GM18499 (cell line): Measurements from ENCODE around the gene DNAJC12.
"Not testable (repeated sequence)": the region's sequence is repeated elsewhere in the genome, so short reads cannot be mapped to it uniquely, and the experiment has no call there.

Experiments
- ATAC-seq: cut with Tn5 transposase; IDR thresholded peaks from one replicate; pipeline ENCODE4 v1.9.1; 2021; ENCODE audit warnings: moderate number of reproducible peaks; ENCODE audit not compliant: insufficient read depth, unreplicated experiment

DNAJC12 gene

GRCh38 chr10:67841737-67842136, 3.7 kb upstream of the DNAJC12 start:
- ATAC-seq = no peak

- no peak for ATAC-seq
These were observed 2.0 kb upstream of the DNAJC12 start for GRCh38 chr10:67839951-67840350.

- ATAC-seq = not testable (repeated sequence)
These were observed 1.5 kb upstream of the DNAJC12 start for GRCh38 chr10:67839511-67839910.

GRCh38 chr10:67836972-67837371, 1.0 kb downstream of the DNAJC12 start:
- ATAC-seq = no peak

- no peak for ATAC-seq
These were observed 1.5 kb downstream of the DNAJC12 start for GRCh38 chr10:67836488-67836887.

GRCh38 chr10:67835541-67836394, 2.2 kb downstream of the DNAJC12 start:
- not testable (repeated sequence) for ATAC-seq

- ATAC-seq = no peak
These were observed 3.6 kb downstream of the DNAJC12 start for GRCh38 chr10:67834375-67834774.

GRCh38 chr10:67827811-67828210, 10.2 kb downstream of the DNAJC12 start:
- ATAC-seq = no peak

- ATAC-seq = no peak
These were observed 18.2 kb downstream of the DNAJC12 start for GRCh38 chr10:67819768-67820204.

- no peak for ATAC-seq
These were observed 19.7 kb downstream of the DNAJC12 start for GRCh38 chr10:67818323-67818722.

GRCh38 chr10:67816719-67817118, 21.3 kb downstream of the DNAJC12 start:
- no peak for ATAC-seq

- no peak for ATAC-seq
These were observed 22.4 kb downstream of the DNAJC12 start for GRCh38 chr10:67815571-67816059.

GRCh38 chr10:67812007-67812406, 26.0 kb downstream of the DNAJC12 start:
- no peak for ATAC-seq

GRCh38 chr10:67809107-67809506, 28.9 kb downstream of the DNAJC12 start:
- no peak for ATAC-seq

- ATAC-seq = no peak
These were observed 29.3 kb downstream of the DNAJC12 start for GRCh38 chr10:67808704-67809103.

- no peak for ATAC-seq
These were observed 30.0 kb downstream of the DNAJC12 start for GRCh38 chr10:67807855-67808456.

- no peak for ATAC-seq
These were observed 33.7 kb downstream of the DNAJC12 start for GRCh38 chr10:67804395-67804678.

- peak; percentile 84 for ATAC-seq
These were observed 34.2 kb downstream of the DNAJC12 start for GRCh38 chr10:67803588-67804394.

GRCh38 chr10:67802767-67803538, 35.0 kb downstream of the DNAJC12 start:
- ATAC-seq = no peak

- ATAC-seq = no peak
These were observed 36.9 kb downstream of the DNAJC12 start for GRCh38 chr10:67801118-67801517.
